GM13976 (cell line): Measurements from ENCODE around the gene PRR20G.

Experiments used
- DNase-seq: peaks from one replicate; pipeline ENCODE4 v3.0.0; 2012; ENCODE audit warnings: low spot score
- CTCF ChIP-seq: IDR thresholded peaks from 2 replicates; pipeline ENCODE4 v1.5.1; 2012; ENCODE audit warnings: borderline replicate concordance, mild to moderate bottlenecking; ENCODE audit not compliant: insufficient read depth; ENCODE audit errors: extremely low read depth, missing control alignments, control extremely low read depth
- in situ Hi-C: fragments of 300-500 bp; cut with MboI; formaldehyde crosslinking; loops from one replicate; pipeline ENCODE4 v1.12.0; 2022; ENCODE audit warnings: low sequenced_read_pairs, mixed read lengths, inconsistent platforms; ENCODE audit not compliant: unreplicated experiment

Gene PRR20G

GRCh38 chr3:127253491-127253890 is 34.4 kb downstream of the PRR20G start:
- in situ Hi-C loops: no loop called here
- no peak for TF ChIP-seq CTCF

GRCh38 chr3:127252446-127252845 is 35.4 kb downstream of the PRR20G start:
- in situ Hi-C loops: no loop called here
- no peak for TF ChIP-seq CTCF
- DNase-seq: no peak

More at GRCh38 chr3:127253491-127253890, 34.4 kb downstream of the PRR20G start:
- no peak for DNase-seq

- TF ChIP-seq CTCF: no peak
- in situ Hi-C loops: no loop called here
- no peak for DNase-seq
Measured at GRCh38 chr3:127250032-127250431, 37.8 kb downstream of the PRR20G start.

GRCh38 chr3:127247292-127247691 is 40.6 kb downstream of the PRR20G start:
- no peak for DNase-seq
- in situ Hi-C loops: no loop called here
- TF ChIP-seq CTCF: no peak

- DNase-seq: no peak
- in situ Hi-C loops: no loop called here
- no peak for TF ChIP-seq CTCF
Measured at GRCh38 chr3:127238602-127239001, 49.2 kb downstream of the PRR20G start.

- in situ Hi-C loops: no loop called here
- DNase-seq: no peak
- TF ChIP-seq CTCF: no peak
Measured at GRCh38 chr3:127237835-127238234, 50.0 kb downstream of the PRR20G start.

- in situ Hi-C loops: no loop called here
- DNase-seq: no peak
Measured at GRCh38 chr3:127235706-127236105, 52.1 kb downstream of the PRR20G start.

More at GRCh38 chr3:127235706-127236105, 52.1 kb downstream of the PRR20G start:
- TF ChIP-seq CTCF: no peak
